Keratinocyte (primary cell): ENCODE data around the gene ZFR2. TPM values are rescaled to one million over a fixed set of nuclear protein-coding genes. Genes with fewer than 3 reads are reported as not detected.
A peak's percentile ranks its signal among the peaks of the same experiment; 100 is the strongest.

Experiments used
- DNase-seq: peaks from one replicate; pipeline ENCODE4 v3.0.0-alpha.2; 2011; ENCODE audit warnings: low read depth, missing footprints, low spot score
- FAIRE-seq: peaks from 2 replicates; lab custom pipeline; 2011; peaks lifted over from hg19 to GRCh38; lab: Jason Lieb, UNC
- H2AFZ ChIP-seq: 2 replicates; pipeline ENCODE4 v1.6.0; 2012; ENCODE audit warnings: low read length, control low read depth, inconsistent platforms; ENCODE audit not compliant: control insufficient read depth
- H3K27ac ChIP-seq: 2 replicates; pipeline ENCODE4 v1.5.1; 2011; ENCODE audit warnings: low read length; ENCODE audit not compliant: control insufficient read depth, insufficient read depth
- H3K27me3 ChIP-seq: 3 replicates; pipeline ENCODE4 v1.6.0; 2011; ENCODE audit warnings: low read length; ENCODE audit not compliant: control insufficient read depth, insufficient read depth; ENCODE audit errors: extremely low read depth
- H3K36me3 ChIP-seq, 2 experiments: 2 replicates in 1 of 2; 3 replicates in 1 of 2; pipeline ENCODE4 v1.5.1; 2011; ENCODE audit warnings: low read length in 2 of 2, mild to moderate bottlenecking in 1 of 2; ENCODE audit not compliant: control insufficient read depth in 2 of 2, insufficient read depth in 2 of 2; ENCODE audit errors: extremely low read depth in 1 of 2
- H3K4me1 ChIP-seq: 3 replicates; pipeline ENCODE4 v1.5.1; 2011; ENCODE audit warnings: low read length; ENCODE audit not compliant: control insufficient read depth, insufficient read depth; ENCODE audit errors: extremely low read depth
- H3K4me2 ChIP-seq: 3 replicates; pipeline ENCODE4 v1.6.0; 2011; ENCODE audit warnings: low read depth, low read length; ENCODE audit not compliant: control insufficient read depth, insufficient read depth; ENCODE audit errors: extremely low read depth
- H3K4me3 ChIP-seq, 3 experiments: fragments of 200-600 bp in 1 of 3; sonication (generic) in 1 of 3; 2 replicates in 2 of 3; 3 replicates in 1 of 3; pipeline ENCODE4 v1.5.1; 2011 to 2016; ENCODE audit warnings: low read length in 3 of 3, mild to moderate bottlenecking in 3 of 3, control low read depth in 2 of 3, inconsistent platforms in 1 of 3, low read depth in 1 of 3, mixed read lengths in 1 of 3, mixed run types in 1 of 3, moderate library complexity in 1 of 3; ENCODE audit not compliant: control insufficient read depth in 2 of 3, insufficient read depth in 2 of 3; ENCODE audit errors: extremely low read depth in 1 of 3
- H3K79me2 ChIP-seq: 2 replicates; pipeline ENCODE4 v1.6.0; 2012; ENCODE audit warnings: low read length; ENCODE audit not compliant: control insufficient read depth, insufficient read depth
- H3K9ac ChIP-seq: 3 replicates; pipeline ENCODE4 v1.6.0; 2011; ENCODE audit warnings: low read length; ENCODE audit not compliant: control insufficient read depth, insufficient read depth; ENCODE audit errors: extremely low read depth
- H3K9me1 ChIP-seq: 3 replicates; pipeline ENCODE4 v1.6.0; 2011; ENCODE audit warnings: low read length; ENCODE audit not compliant: control insufficient read depth, insufficient read depth; ENCODE audit errors: extremely low read depth
- H3K9me3 ChIP-seq: 2 replicates; pipeline ENCODE4 v1.5.1; 2012; ENCODE audit warnings: low read depth, low read length; ENCODE audit not compliant: control insufficient read depth
- H4K20me1 ChIP-seq: 3 replicates; pipeline ENCODE4 v1.6.0; 2011; ENCODE audit warnings: low read length; ENCODE audit not compliant: control insufficient read depth, insufficient read depth; ENCODE audit errors: extremely low read depth
- CTCF ChIP-seq, 3 experiments: IDR thresholded peaks in 1 of 3; conservative IDR thresholded peaks in 1 of 3; optimal IDR thresholded peaks in 1 of 3; 2 replicates in 2 of 3; 3 replicates in 1 of 3; pipeline versions ENCODE3 to v1.5.1; 2011; ENCODE audit warnings: low read length in 3 of 3, mild to moderate bottlenecking in 3 of 3, moderate library complexity in 2 of 3, control low read depth in 1 of 3, inconsistent platforms in 1 of 3; ENCODE audit not compliant: insufficient read depth in 2 of 3; ENCODE audit errors: extremely low read depth in 1 of 3
- EZH2 ChIP-seq: IDR thresholded peaks from one replicate; pipeline ENCODE4 v1.6.1; 2012; ENCODE audit warnings: inconsistent platforms, mild to moderate bottlenecking, low read length, moderate library complexity
- dilution Hi-C: fragments of 300-500 bp; cut with MboI; formaldehyde crosslinking; loops from one replicate; pipeline ENCODE4 v1.7.0; 2020; ENCODE audit warnings: low sequenced_read_pairs; ENCODE audit not compliant: extremely low pct_ligation_motif_present
- polyA plus RNA-seq, 5 experiments: library from polyadenylated mRNA; depleted of rRNA in 3 of 5; stranded (reverse) in 3 of 5; stranded (forward) in 1 of 5; unstranded in 1 of 5; fragments of >200 nt; gene quantifications; 1 replicate in 1 of 5; 2 replicates in 3 of 5; 3 replicates in 1 of 5; pipeline versions ENCODE4 v1.2.1 to v1.2.3, GENCODE V29; 2011 to 2012; ENCODE audit warnings: missing spikeins in 2 of 5, low read depth in 1 of 5, low replicate concordance in 1 of 5

The ZFR2 gene
- polyA plus RNA-seq, 1 donor (not counting 4 experiments of a cell fraction or from before 2014, with no cell fraction given), result not detected

GRCh38 chr19:3800996-3801395 lies 67.8 kb downstream of the ZFR2 start:
- Histone ChIP-seq H3K4me1 (peaks cover 2% of the 10 kb centered on the region), H3K4me2 (peak overlapping the region; percentile 10), H4K20me1 (no peaks in the 10 kb centered on the region), H3K27ac (no peak overlapping the region), H3K36me3 (no peaks in the 10 kb centered on the region), H3K9me1 (no peaks in the 10 kb centered on the region), H3K4me3 (no peak overlapping the region), H3K9ac (no peak overlapping the region), H3K27me3 (peaks cover 30% of the 10 kb centered on the region), H2AFZ (no peak overlapping the region), H3K9me3 (peaks cover 2% of the 10 kb centered on the region), H3K79me2 (no peaks in the 10 kb centered on the region)
- TF ChIP-seq CTCF (optimal IDR thresholded peaks at IDR 0.05 in 1 of 3, IDR thresholded peaks at IDR 0.05 in 1 of 3, conservative IDR thresholded peaks at IDR 0.05 in 1 of 3; ENCODE audit: extremely low read depth in 1 of 3, insufficient read depth in 2 of 3, low read length in 3 of 3) (no peak), EZH2 (no peak)
- FAIRE-seq (no peak), DNase-seq (no peak)
- dilution Hi-C loops, result no loop called here

DNA sequence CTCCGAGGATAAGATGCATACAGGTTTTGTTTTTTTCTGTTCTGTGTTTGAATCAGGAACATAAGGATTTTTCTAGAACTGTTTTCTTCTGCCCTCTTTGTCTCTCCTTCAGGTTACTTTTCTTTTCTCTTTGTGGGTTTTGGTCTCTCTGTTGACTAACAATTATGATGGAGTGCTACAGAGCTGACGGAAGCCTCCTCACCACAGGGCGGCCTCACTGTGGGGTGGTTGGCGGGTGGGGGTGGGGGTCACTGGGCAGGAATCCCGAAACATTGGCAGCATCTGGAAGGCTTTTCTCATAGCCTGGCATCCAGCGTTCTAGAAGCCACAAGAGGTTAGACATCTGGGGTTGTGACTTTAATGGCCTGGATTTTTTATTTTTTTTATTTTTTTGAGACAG lies 70.7 kb downstream of the ZFR2 start:
- Histone ChIP-seq H3K9me3 (peaks cover 2% of the 10 kb centered on the region), H3K36me3 (no peaks in the 10 kb centered on the region), H3K27ac (no peak overlapping the region), H4K20me1 (no peaks in the 10 kb centered on the region), H3K79me2 (no peaks in the 10 kb centered on the region), H3K9ac (no peak overlapping the region), H3K4me2 (no peak overlapping the region), H3K4me1 (peaks cover 2% of the 10 kb centered on the region), H3K27me3 (peaks cover 30% of the 10 kb centered on the region), H3K4me3 (no peak overlapping the region), H2AFZ (no peak overlapping the region), H3K9me1 (no peaks in the 10 kb centered on the region)
- DNase-seq, result no peak
- dilution Hi-C loops, result no loop called here
- no peak for FAIRE-seq
- TF ChIP-seq EZH2 (no peak), CTCF (optimal IDR thresholded peaks at IDR 0.05 in 1 of 3, IDR thresholded peaks at IDR 0.05 in 1 of 3, conservative IDR thresholded peaks at IDR 0.05 in 1 of 3; ENCODE audit: extremely low read depth in 1 of 3, insufficient read depth in 2 of 3, low read length in 3 of 3) (no peak)
